ENCODE measurements around the gene ABCC8. TPM values are rescaled to one million over a fixed set of nuclear protein-coding genes. Genes with fewer than 3 reads are reported as not detected.

The ABCC8 gene
- total RNA-seq, 1 donor from 2014 or later: not detected

DNA sequence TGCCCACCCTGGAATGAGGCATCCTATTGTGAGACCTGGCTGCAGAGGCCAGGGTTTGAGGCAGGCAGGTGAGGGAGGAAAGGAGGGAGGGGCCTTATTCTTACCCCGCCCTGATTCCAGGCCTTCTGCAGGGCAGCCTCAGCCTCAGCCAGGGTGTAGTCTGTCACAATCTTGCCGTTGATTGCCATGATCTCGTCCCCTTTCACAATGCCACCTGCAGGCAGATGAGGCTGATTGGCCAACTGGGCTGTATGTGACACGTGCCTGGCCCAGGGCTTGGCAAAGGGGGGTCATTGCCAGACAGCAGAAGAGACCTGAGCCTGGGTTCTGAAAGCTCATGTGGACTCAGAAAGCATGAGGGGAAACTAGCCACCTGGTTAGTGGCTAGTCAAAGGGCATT, 21.4 kb upstream of the ABCC8 start:
- H3K4me3 ChIP-seq (ENCODE audit: low read depth, low read length): no peak overlapping the region
- no peak for DNase-seq (ENCODE audit: low read depth)
- TF ChIP-seq, protein P1, sequence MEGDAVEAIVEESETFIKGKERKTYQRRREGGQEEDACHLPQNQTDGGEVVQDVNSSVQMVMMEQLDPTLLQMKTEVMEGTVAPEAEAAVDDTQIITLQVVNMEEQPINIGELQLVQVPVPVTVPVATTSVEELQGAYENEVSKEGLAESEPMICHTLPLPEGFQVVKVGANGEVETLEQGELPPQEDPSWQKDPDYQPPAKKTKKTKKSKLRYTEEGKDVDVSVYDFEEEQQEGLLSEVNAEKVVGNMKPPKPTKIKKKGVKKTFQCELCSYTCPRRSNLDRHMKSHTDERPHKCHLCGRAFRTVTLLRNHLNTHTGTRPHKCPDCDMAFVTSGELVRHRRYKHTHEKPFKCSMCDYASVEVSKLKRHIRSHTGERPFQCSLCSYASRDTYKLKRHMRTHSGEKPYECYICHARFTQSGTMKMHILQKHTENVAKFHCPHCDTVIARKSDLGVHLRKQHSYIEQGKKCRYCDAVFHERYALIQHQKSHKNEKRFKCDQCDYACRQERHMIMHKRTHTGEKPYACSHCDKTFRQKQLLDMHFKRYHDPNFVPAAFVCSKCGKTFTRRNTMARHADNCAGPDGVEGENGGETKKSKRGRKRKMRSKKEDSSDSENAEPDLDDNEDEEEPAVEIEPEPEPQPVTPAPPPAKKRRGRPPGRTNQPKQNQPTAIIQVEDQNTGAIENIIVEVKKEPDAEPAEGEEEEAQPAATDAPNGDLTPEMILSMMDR (conservative IDR thresholded peaks at IDR 0.05; ENCODE audit: low read depth, low read length): no peak

DNA sequence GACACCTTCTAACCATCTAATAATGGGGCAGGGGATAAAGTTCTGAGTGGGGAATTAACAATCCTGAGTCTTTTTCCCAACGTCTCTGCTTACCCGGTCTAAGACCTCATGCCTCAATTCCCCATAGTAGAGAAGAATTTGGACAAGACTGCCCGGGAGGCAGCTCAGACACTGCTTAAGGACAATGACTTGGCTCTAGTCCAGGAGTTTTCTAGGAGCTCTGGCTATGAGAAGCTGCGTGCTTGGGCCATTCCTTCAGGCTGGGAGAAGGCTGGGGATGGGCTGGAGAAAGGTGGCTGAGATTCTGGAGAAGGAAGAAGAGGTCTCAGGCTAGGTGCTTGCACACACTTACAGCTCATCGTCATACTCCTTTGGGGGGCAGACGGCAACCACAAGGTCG, 19.8 kb upstream of the ABCC8 start:
- no peak for DNase-seq (ENCODE audit: low read depth)
- H3K4me3 ChIP-seq (ENCODE audit: low read depth, low read length): no peak overlapping the region
- TF ChIP-seq, protein P1 (conservative IDR thresholded peaks at IDR 0.05; ENCODE audit: low read depth, low read length): no peak

- H3K4me3 ChIP-seq (ENCODE audit: low read depth, low read length): no peak overlapping the region
- no peak for DNase-seq (ENCODE audit: low read depth)
- TF ChIP-seq, protein P1 (conservative IDR thresholded peaks at IDR 0.05; ENCODE audit: low read depth, low read length): no peak
These were observed 17.4 kb upstream of the ABCC8 start for GRCh38 chr11:17494019-17494418.

- TF ChIP-seq, protein P1 (conservative IDR thresholded peaks at IDR 0.05; ENCODE audit: low read depth, low read length): no peak
- H3K4me3 ChIP-seq (ENCODE audit: low read depth, low read length): no peak overlapping the region
- no peak for DNase-seq (ENCODE audit: low read depth)
These were observed 14.3 kb upstream of the ABCC8 start for GRCh38 chr11:17490938-17491337.

DNA sequence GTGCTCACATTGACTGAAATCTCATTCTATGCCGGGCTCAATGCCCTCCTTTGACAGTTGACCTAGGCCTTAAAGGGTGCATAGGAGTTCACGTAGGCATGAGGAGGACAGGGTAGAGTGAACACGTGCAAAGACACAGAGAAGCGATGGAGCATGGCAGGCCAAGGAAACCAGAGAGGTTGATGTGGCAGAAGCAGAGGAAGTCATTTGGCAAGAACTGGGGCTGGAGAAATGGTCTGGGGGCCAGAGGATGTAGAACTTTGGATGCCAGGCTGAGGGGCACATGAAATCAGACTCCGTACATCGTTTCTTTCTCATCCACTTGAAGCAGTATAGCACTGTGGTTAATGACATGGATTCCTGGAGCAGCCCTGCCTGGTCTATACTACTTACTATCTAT, 13.6 kb upstream of the ABCC8 start:
- TF ChIP-seq, protein P1 (conservative IDR thresholded peaks at IDR 0.05; ENCODE audit: low read depth, low read length): no peak
- no peak for DNase-seq (ENCODE audit: low read depth)
- no peak overlapping the region for H3K4me3 ChIP-seq (ENCODE audit: low read depth, low read length)

DNA sequence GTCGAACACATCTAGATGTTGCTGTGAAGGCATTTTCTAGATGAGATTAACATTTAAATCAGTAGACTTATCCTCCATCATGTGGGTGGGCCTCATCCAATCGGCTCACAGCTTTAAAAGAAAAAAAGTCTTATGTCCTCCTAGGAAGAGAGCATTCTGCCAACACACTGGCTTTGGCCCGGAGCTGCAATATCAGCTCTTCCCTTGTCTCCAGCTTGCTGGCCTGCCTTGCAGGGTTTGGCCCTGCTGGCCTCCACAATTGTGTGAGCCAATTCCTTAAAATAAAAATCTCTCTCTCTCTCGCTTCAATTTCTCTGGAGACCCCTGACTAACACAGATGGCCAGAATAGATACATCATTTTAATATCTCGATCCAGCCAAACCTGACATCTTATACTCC, 13.1 kb upstream of the ABCC8 start:
- TF ChIP-seq, protein P1 (conservative IDR thresholded peaks at IDR 0.05; ENCODE audit: low read depth, low read length): no peak
- no peak overlapping the region for H3K4me3 ChIP-seq (ENCODE audit: low read depth, low read length)
- DNase-seq (ENCODE audit: low read depth): no peak

DNA sequence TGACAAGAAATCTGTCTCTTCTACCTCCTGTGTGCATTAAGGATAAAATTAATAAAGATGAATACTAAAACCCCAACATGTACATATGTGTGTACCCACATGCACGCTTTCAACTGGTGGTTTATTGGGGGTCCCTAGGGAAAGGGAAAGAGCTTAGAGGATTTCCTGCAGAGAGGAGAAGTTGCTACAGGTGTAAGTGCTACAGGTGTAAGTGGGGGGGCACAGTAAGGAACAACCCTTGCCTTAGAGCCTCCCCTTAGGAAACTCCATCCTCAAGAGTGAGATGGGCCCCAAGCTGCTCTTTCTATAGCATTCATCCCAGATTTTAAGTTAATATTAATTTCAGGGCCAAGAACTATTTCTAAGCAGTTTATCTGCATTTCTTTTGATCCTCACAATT, 11.9 kb upstream of the ABCC8 start:
- TF ChIP-seq, protein P1 (conservative IDR thresholded peaks at IDR 0.05; ENCODE audit: low read depth, low read length): no peak
- DNase-seq (ENCODE audit: low read depth): no peak

More for the DNA sequence above, 11.9 kb upstream of the ABCC8 start:
- H3K4me3 ChIP-seq (ENCODE audit: low read depth, low read length): no peak overlapping the region

Data from epithelial cell of proximal tubule (primary cell).